ENCODE data around the gene RGS9BP. TPM values are rescaled to one million over a fixed set of nuclear protein-coding genes. Genes with fewer than 3 reads are reported as not detected.

The RGS9BP gene
- total RNA-seq, 1 donor from 2014 or later: 0.79 TPM

DNA sequence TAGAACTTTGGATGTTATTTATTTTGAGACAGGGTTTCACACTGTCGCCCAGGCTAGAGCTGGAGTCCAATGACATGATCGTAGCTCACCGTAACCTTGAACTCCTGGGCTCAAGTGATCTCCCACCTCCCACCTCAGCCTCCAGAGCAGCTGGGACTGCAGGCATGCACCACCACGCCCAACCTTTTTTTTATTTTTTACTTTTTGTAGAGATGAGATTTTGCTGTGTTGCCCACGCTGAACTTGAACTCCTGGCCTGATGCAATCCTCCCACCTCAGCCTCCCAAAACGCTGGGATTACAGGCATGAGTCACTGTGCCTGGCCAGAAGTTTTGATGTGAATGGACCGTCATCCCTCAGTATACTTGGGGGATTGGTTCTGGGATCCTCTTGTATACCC is 14.3 kb upstream of the RGS9BP start:
- no peaks in the 10 kb centered on the region for H3K27me3 ChIP-seq (ENCODE audit: control insufficient read depth, insufficient read depth, low read length)
- no peak for TF ChIP-seq CTCF (IDR thresholded peaks at IDR 0.05; ENCODE audit: insufficient read depth, low read length, poor library complexity, severe bottlenecking)
- DNase-seq (ENCODE audit: low read depth): no peak
- H3K4me3 ChIP-seq (ENCODE audit: low read depth, low read length): no peak overlapping the region
- no peaks in the 10 kb centered on the region for H3K36me3 ChIP-seq (ENCODE audit: control insufficient read depth, insufficient read depth, low read length)

DNA sequence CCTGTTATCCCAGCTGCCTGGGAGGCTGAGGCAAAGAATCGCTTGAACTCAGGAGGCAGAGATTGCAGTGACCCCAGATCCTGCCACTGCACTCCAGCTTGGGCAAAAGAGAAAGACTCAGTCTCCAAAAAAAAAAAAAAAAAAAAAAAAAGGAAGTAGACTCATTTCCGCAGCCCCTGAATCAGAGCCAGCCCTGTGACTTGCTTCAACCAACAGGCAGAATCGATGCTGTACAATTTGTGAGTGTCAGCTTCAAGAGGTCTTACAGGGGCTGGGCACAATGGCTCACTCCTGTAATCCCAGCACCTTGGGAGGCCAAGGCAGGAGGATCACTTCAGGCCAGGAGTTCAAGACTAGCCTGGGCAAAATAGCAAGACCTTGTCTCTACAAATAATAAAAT is 13.5 kb upstream of the RGS9BP start:
- Histone ChIP-seq H3K36me3 (ENCODE audit: control insufficient read depth, insufficient read depth, low read length) (no peaks in the 10 kb centered on the region), H3K4me3 (ENCODE audit: low read depth, low read length) (no peak overlapping the region), H3K27me3 (ENCODE audit: control insufficient read depth, insufficient read depth, low read length) (no peaks in the 10 kb centered on the region)
- TF ChIP-seq CTCF (IDR thresholded peaks at IDR 0.05; ENCODE audit: insufficient read depth, low read length, poor library complexity, severe bottlenecking): no peak
- DNase-seq (ENCODE audit: low read depth): no peak

GRCh38 chr19:32666084-32666483 is 9.6 kb upstream of the RGS9BP start:
- no peak for TF ChIP-seq CTCF (IDR thresholded peaks at IDR 0.05; ENCODE audit: insufficient read depth, low read length, poor library complexity, severe bottlenecking)
- no peaks in the 10 kb centered on the region for H3K27me3 ChIP-seq (ENCODE audit: control insufficient read depth, insufficient read depth, low read length)
- H3K4me3 ChIP-seq (ENCODE audit: low read depth, low read length): no peak overlapping the region

DNA sequence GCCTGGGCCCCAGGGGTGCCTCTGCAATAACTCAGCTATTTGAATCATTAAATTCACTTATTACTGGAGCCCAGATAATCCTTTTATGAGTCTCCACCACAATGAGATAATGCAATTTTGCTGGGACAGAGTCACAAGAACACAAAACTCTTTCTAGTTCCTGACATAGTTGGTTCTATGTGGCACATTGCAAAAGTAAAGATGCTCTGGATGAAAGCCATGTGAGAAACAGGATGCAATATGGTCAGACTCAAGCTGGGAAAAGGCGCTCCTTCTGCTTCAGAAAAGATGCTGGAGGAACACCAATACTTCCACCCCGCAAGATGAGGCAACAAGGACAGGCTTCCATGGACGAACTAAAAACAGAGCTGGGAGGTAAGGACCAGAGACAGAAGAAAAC is 6.3 kb upstream of the RGS9BP start:
- Histone ChIP-seq H3K27me3 (ENCODE audit: control insufficient read depth, insufficient read depth, low read length) (no peaks in the 10 kb centered on the region), H3K36me3 (ENCODE audit: control insufficient read depth, insufficient read depth, low read length) (no peaks in the 10 kb centered on the region), H3K4me3 (ENCODE audit: low read depth, low read length) (no peak overlapping the region)
- no peak for TF ChIP-seq CTCF (IDR thresholded peaks at IDR 0.05; ENCODE audit: insufficient read depth, low read length, poor library complexity, severe bottlenecking)
- DNase-seq (ENCODE audit: low read depth): no peak

More at GRCh38 chr19:32666084-32666483, 9.6 kb upstream of the RGS9BP start:
- no peak for DNase-seq (ENCODE audit: low read depth)
- no peaks in the 10 kb centered on the region for H3K36me3 ChIP-seq (ENCODE audit: control insufficient read depth, insufficient read depth, low read length)

- Histone ChIP-seq H3K36me3 (ENCODE audit: control insufficient read depth, insufficient read depth, low read length) (no peaks in the 10 kb centered on the region), H3K27me3 (ENCODE audit: control insufficient read depth, insufficient read depth, low read length) (peaks cover 16% of the 10 kb centered on the region), H3K4me3 (ENCODE audit: low read depth, low read length) (no peak overlapping the region)
- TF ChIP-seq CTCF (IDR thresholded peaks at IDR 0.05; ENCODE audit: insufficient read depth, low read length, poor library complexity, severe bottlenecking): no peak
- no peak for DNase-seq (ENCODE audit: low read depth)
Measured at GRCh38 chr19:32671883-32672593, 3.6 kb upstream of the RGS9BP start.

GRCh38 chr19:32672841-32673240 is 2.8 kb upstream of the RGS9BP start:
- H3K36me3 ChIP-seq (ENCODE audit: control insufficient read depth, insufficient read depth, low read length): no peaks in the 10 kb centered on the region
- H3K27me3 ChIP-seq (ENCODE audit: control insufficient read depth, insufficient read depth, low read length): peaks cover 24% of the 10 kb centered on the region
- H3K4me3 ChIP-seq (ENCODE audit: low read depth, low read length): no peak overlapping the region
- TF ChIP-seq CTCF (IDR thresholded peaks at IDR 0.05; ENCODE audit: insufficient read depth, low read length, poor library complexity, severe bottlenecking): no peak
- DNase-seq (ENCODE audit: low read depth): no peak
